ENCODE data around the gene OR2G3.

- TF ChIP-seq CTCF (IDR thresholded peaks at IDR 0.05), result no peak
- TF ChIP-seq EZH2 (IDR thresholded peaks at IDR 0.05), result no peak
- TF ChIP-seq EZH2phosphoT487 (IDR thresholded peaks at IDR 0.05), result no peak
Observed at GRCh38 chr1:247638781-247639180, 33.4 kb downstream of the OR2G3 start.
